HG02973 (cell line): ENCODE measurements around the gene SERPINB1.
A peak's percentile ranks its signal among the peaks of the same experiment; 100 is the strongest.
"Not testable (repeated sequence)": the region's sequence is repeated elsewhere in the genome, so short reads cannot be mapped to it uniquely, and the experiment has no call there.

Experiments used
- ATAC-seq: cut with Tn5 transposase; IDR thresholded peaks from one replicate; pipeline ENCODE4 v1.9.1; 2021; ENCODE audit warnings: moderate library complexity; ENCODE audit not compliant: unreplicated experiment

The SERPINB1 gene

DNA sequence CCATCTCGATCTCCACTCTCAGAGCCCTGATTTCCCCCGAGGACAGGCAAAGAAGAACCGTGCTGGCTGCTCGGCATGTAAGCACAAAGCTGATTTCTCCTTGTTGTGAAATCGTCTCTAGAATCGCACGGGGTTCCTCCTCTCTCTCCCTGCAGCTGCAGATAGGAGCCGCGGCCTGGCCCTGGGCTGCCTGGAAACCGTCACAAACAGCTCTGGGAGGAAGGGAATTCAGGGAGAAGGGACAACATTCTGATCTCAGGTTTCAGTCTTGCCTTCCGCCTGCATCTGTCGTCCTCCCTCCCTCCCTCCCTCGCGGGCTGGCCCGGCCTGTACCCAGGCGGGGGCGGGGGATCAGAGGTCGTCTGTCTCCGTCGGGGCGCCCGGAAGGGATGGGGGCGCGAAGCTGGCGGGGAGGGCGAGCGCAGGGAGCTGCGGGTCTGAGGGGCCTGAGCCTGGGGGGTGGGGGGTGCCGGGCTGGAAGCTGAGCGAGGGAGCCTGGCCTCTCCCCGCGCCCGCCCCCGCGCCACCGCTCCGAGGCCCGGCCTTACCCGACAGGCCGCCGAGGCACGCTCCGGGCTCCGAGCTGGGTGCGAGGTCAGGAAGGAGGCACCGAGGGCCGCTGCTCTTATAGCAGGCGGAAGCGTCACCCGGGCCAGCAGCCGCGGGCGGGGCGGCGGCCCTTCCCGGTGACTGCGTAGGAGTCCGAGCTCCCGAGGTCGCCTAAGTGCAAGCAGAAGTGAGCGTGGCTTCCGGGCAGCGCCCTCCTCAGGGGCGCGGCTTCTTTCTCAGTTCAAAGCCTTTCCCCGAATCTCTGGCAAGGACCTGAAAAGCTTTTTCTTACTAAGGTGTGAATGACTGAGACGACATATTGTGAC, at the start of gene SERPINB1:
Gene SERPINB1 (minus strand): TSS at position 600 of the 875 bp plus-strand sequence. CDS start 1,277 bp downstream, outside the sequence.
- peak; percentile 79 for ATAC-seq

DNA sequence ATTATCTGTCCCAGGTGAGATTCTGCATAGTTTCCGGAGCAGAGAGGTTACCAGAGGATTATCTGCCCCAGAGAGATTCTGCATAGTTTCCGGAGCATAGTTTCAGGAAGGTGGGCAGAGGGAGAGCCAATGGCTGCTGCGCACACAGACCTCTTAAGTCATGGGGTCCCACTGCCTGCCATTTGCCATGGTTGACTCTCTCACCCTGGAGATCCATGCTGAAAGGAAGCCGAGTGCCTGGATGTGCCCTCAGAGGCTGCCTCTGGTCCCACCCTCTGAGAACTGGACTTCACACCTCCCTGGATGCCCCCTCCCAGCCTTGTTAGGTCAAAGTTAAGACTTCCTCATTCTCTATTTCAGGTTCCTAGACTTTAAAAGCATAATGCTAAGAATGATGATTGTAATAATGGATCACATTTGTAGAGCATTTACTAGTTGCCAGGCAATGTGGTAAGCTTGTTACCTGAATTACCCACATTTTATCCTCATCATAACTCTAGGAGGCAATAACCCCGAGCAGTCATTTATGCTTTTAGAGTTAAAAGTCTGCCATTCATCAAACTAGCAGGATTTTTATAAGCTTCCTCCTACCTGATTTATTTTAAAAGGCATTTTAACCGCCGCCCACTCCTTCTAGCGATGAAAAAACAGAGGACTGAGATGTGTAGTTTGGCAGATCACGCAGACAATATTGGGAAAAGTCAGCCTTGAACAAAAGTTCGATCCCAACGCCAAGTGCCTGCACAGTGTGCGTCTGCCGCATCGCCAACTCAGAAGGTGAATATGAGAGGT, 49.5 kb upstream of the SERPINB1 start:
- ATAC-seq, result no peak

DNA sequence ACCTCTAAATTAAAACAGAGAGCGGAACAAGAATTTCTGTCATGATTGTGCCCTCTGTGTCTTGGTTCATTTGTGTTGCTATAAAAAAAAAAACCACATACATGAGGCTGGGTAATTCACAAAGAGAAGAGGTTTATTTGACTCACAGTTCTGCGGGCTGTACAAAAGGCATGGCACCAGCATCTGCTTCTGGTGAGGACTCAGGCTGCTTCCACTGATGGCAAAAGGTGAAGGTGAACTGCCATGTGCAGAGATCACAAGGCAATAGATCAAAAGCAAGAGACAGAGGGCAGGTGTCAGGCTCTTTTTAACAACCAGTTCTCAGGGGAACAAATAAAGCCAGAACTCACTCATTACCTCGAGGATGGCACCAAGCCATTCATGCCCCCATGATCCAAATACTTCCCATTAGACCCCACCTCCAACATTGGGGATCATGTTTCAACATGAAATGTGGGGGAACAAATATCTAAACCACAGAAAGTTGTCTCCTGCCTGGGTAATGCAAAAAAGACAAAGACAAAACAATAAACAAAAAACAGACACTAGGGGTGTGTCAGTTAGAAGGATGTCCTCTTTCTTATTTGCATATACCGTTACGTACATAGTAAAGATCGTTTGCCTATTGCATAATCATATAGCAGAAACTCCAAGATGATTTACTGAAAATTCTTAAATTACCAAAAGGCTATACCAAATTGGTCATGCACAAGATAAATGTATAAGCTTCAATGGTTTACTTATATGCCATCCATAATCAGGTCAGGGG, 44.5 kb upstream of the SERPINB1 start:
- ATAC-seq, result no peak

GRCh38 chr6:2884804-2885203, 43.1 kb upstream of the SERPINB1 start:
- ATAC-seq, result no peak

DNA sequence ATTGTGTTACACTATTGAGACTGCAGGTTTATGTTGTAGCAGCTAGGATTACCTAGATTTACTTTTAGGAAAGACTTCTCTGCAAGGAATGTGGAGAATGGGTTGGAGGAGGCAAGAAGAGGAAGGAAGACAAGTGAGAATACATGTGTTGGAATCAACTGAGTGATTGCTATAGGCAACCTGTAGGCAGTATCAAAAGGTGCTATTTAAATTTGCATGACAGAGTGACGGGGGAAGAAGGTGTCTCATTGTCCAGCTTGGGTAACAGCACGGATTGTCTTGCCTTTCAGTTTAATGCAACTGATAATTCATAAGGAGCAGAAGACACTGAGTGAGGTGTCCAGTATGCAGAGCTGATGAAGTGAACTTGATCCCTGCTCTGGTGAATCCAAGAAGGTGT, 42.0 kb upstream of the SERPINB1 start:
- no peak for ATAC-seq

DNA sequence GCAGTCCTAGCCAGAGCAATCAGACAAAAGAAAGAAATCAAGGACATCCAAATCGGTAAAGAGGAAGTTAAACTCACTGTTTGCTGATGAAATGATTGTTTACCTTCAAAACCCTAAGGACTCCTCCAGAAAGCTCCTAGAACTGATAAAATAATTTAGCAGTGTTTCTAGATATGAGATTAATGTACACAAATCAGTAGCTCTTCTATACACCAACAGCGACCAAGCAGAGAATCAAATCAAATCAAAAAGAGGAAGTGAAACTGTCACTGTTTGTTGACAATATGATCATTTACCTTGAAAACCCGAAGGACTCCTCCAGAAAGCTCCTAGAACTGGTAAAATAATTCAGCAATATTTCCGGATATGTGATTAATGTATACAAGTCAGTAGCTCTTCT, 39.8 kb upstream of the SERPINB1 start:
- ATAC-seq, result no peak

DNA sequence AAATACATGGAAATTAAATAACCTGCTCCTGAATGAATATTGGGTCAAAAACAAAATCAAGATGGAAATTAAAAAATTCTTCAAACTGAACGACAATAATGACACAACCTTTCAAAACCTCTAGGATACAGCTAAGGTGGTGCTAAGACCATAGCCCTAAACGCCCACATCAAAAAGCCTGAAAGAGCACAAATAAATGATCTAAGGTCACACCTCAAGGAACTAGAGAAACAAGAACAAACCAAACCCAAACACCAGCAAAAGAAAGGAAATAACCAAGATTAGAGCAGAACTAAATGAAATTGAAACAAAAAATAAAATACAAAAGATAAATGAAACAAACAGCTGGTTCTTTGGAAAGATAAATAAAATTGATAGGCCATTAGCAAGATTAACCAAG, 38.5 kb upstream of the SERPINB1 start:
- not testable (repeated sequence) for ATAC-seq

- ATAC-seq, result no peak
Measured at GRCh38 chr6:2877960-2878359, 36.3 kb upstream of the SERPINB1 start.

- ATAC-seq, result no peak
Measured at GRCh38 chr6:2877057-2877882, 35.6 kb upstream of the SERPINB1 start.

- no peak for ATAC-seq
Measured at GRCh38 chr6:2876210-2877056, 34.8 kb upstream of the SERPINB1 start.

DNA sequence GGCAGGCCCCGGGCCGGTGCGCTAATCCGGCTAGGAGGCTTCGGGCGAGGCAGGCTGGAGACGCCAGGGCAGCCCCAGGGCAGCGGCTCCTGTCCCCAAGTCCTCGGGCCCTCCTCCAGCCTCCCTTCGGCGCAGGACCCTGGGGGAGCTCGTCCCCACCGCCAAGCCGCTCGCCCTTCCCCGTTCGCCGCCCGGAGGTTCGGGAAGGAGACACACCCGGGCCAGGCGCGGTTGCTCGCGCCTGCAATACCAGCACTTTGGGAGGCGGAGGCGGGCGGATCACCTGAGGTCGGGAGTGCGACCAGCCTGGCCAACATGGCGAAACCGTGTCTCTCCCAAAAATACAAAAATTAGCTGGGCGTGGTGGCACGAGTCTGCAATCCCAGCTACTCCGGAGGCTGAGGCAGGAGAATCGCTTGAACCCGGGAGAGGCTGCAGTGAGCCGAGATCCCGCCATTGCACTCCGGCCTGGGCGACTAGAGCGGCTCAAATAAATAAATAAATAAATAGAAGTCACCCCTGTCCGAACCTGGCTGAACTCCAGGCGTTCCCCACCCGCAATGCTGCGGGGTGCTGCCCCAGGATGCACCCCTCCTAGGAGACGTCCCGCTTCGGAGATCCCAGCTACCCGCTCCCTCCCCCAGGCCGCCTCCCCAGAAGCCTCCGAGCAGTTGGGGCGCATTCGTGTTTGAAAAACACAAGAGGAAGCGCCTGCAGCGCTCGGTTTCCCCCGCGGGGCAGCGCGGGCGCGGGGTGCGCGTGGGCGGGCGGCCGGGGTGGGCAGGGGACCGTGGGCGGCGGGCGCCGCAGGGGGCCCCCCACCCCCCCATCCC, 33.9 kb upstream of the SERPINB1 start:
- no peak for ATAC-seq

DNA sequence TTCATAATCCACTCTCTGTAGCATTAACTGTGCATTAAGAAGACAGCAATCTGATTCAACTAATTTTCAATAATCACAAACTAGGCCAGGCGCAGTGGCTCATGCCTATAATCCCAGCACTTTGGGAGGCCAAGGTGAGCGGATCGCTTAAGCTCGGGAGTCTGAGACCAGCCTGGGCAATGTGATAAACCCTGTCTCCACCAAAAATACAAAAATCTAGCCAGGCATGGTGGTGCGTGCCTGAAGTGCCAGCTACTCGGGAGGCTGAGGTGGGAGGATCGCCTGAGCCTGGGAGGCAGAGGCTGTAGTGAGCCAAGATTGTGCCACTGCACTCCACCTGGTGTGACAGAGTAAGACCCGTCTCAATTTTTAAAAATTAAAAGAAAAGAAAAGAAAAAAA, 32.0 kb upstream of the SERPINB1 start:
- no peak for ATAC-seq

DNA sequence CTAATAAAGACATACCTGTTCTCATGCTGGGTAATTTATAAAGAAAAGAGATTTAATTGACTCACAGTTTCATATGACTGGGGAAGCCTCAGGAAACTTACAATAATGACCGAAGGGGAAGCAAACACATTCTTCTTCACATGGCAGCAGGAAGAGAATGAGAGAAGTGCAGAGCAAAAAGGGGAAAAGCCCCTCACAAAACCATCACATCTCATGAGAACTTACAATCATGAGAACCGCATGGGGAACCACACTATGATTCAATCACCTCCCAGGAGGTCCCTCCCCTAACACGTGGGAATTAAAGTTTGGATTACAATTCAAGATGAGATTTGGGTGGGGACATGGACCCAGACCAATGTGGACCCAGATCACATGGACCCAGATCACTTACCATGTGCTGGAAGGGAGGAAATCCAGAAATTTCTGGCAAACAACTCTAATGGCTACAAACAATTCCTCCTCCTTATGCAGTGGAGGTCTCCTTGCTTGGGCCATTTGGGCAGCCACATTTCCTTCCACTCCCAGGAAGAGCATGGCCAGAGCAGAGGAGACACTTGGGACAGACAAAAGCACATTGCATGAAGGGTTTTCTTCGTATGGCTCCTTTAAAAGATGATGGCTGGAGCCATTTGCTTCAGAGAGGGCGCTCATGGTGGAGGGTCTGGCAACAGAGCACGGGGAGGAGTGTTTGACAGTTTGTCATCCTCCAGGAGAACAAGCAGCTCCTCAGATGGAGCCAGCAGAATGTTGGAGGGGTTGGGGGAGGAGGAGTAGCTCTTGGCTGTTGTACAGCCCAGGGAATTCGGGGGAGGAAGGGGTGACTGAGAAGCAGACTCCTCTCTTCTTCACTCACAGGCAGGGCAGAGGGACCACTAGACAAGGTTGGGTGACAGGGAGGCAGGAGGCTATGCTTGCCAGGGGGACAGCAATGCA, 31.0 kb upstream of the SERPINB1 start:
- no peak for ATAC-seq

- no peak for ATAC-seq
Measured at GRCh38 chr6:2871953-2872352, 30.3 kb upstream of the SERPINB1 start.

DNA sequence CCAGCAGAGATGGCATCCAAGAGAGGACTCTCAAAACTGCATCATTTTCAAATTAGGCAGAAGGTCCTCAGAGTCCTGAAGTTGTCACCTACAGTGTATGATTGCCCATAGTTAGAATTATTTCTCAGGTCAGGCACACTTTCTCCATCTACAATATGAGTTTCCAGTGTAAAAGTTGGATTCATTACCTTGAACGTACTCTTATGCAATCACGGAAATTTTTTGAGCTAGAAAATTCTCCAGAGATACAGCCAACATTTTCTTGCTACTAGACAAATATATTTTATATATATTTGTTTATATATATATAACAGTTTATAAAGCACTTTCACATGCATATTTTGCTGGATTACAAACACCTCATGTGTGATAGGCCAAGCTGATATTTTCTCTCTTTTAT, 29.4 kb upstream of the SERPINB1 start:
- no peak for ATAC-seq

DNA sequence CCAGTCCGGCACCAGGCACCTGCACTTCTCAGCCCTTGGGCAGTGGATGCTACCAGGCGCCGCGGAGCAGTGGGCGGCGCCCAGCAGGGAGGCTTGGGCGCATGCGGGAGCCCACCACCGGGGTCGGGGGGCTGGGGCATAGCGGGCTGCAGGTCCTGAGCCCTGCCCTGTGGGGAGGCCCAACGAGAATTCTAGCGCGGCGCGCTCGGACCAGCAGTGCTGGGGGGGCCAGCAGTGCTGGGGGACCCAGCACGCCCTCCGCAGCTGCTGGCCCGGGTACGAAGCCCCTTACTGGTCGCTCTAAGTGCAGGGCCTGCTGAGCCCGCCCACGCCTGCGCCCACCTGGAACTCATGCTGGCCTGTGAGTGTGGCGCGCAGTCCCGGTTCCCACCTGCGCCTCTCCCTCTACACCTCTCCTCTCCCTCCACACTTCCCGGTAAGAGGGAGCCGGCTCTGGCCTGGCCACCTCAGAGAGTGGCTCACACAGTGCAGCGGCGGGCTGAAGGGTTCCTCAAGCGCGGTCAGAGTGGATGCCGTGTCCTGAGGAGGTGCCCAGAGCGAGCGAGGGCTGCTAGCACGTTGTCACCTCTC, 28.5 kb upstream of the SERPINB1 start:
- no peak for ATAC-seq

- ATAC-seq, result no peak
Measured at GRCh38 chr6:2868637-2869036, 27.0 kb upstream of the SERPINB1 start.
